ENCODE data around the gene APOC4. TPM values are rescaled to one million over a fixed set of nuclear protein-coding genes. Genes with fewer than 3 reads are reported as not detected.
A peak's percentile ranks its signal among the peaks of the same experiment; 100 is the strongest.
"Not testable (repeated sequence)": the region's sequence is repeated elsewhere in the genome, so short reads cannot be mapped to it uniquely, and the experiment has no call there.

Gene APOC4
- total and polyA plus RNA-seq, 5 experiments from 2014 or later = not detected

GRCh38 chr19:44954649-44955504 is 12.8 kb downstream of the APOC4 start, which contains the start of gene CLPTM1:
Gene CLPTM1, plus strand, starts transcription at chr19:44955380. Its CDS starts 16 bp downstream, at chr19:44955396.
- Mint-ChIP-seq H3K27ac (peak within 1 kb of the TSS; percentile 94 to 99 (median 98)), H3K4me3 (peak within 1 kb of the TSS; percentile 94 to 100 (median 97)), H3K36me3 (peaks cover 0 to 15% (median 0%) of the 10 kb centered on the region in 3 donors), H3K9me3 (no peaks in the 10 kb centered on the region), H3K4me1 (peaks cover 25 to 60% (median 47%) of the 10 kb centered on the region in 4 donors), H3K27me3 (no peaks in the 10 kb centered on the region)
- DNase-seq (peak; percentile 93 to 98 (median 96)), ATAC-seq (peak; percentile 91 to 95)
- POLR2A ChIA-PET = interaction anchor here (0.8 to 2.4 kb wide), 10 partner anchors 11 to 451 kb away, joined by 3 to 16 read pairs (median 4); partner anchors contain the start of genes BLOC1S3, CLASRP, RELB and TOMM40

GRCh38 chr19:44955505-44956439 is 13.7 kb downstream of the APOC4 start:
- H3K9me3 Mint-ChIP-seq = no peaks in the 10 kb centered on the region
- H3K4me3 Mint-ChIP-seq = peak overlapping the region; percentile 89 to 99 (median 96)
- H3K27me3 Mint-ChIP-seq = no peaks in the 10 kb centered on the region
- H3K36me3 Mint-ChIP-seq = peaks cover 0 to 18% (median 0%) of the 10 kb centered on the region in 3 donors
- H3K4me1 Mint-ChIP-seq = peaks cover 33 to 68% (median 56%) of the 10 kb centered on the region in 4 donors
- ATAC-seq (peak; percentile 18 to 22), DNase-seq (no peak)
- POLR2A ChIA-PET = interaction anchor here (0.5 to 2.4 kb wide), 7 partner anchors 13 to 450 kb away, joined by 3 to 16 read pairs (median 4); partner anchors contain the start of genes BLOC1S3, GEMIN7, RELB and TOMM40
- H3K27ac Mint-ChIP-seq = peak overlapping the region; percentile 88 to 99 (median 95)

DNA sequence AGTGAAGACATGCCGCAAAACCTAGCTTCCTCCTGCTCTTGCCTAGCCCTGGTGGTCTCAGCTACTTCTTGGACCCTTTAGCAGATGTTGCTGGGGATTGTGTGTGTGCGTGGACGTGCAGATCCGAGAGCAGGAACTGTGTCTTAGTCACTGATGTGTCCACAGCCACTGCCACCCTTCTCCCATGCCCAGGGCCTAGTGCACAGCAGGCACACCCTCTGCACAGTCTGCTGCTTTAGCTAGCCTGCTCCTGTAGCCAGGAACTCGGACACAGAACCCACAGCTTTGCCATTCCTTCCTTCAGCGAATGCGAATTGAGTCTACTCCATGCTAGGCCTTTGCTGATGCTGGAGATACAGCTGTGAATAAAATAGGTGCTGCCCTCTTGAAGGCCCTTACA is 15.5 kb downstream of the APOC4 start:
- POLR2A ChIA-PET = interaction anchor here (0.5 to 1.2 kb wide), 2 partner anchors 19 to 43 kb away, joined by 4 read pairs; partner anchors contain the start of gene RELB
- peak overlapping the region in 8 of 10 donors; percentile 29 to 98 (median 68) for H3K27ac Mint-ChIP-seq
- H3K4me1 Mint-ChIP-seq = peaks cover 33 to 78% (median 56%) of the 10 kb centered on the region in 4 donors

DNA sequence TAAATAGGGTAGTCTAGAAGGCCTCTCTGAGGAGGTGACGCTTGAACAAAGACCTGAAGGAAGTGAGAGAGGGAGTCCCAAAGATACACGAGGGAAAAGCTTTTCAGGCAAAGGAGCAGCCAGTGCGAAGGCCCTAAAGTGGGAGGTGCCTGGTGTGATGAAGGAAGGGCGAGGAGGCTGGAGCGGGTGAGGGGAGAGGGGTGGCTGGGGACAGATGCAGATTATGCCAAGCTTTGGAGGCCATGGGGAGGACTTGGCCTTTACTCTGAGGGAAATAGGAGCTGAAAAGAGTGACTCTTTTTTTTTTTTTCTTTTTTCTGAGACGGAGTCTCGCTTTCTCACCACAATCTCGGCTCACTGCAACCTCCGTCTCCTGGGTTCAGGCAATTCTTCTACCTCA is 16.1 kb downstream of the APOC4 start:
- peaks cover 33 to 78% (median 56%) of the 10 kb centered on the region in 4 donors for H3K4me1 Mint-ChIP-seq
- H3K36me3 Mint-ChIP-seq = peaks cover 0 to 31% (median 0%) of the 10 kb centered on the region in 3 donors
- peak overlapping the region in 7 of 10 donors; percentile 29 to 60 (median 49) for H3K27ac Mint-ChIP-seq
- no peaks in the 10 kb centered on the region for H3K27me3 Mint-ChIP-seq
- ATAC-seq = no peak
- POLR2A ChIA-PET = interaction anchor here (0.5 to 1.2 kb wide), 2 partner anchors 19 to 43 kb away, joined by 4 read pairs; partner anchors contain the start of gene RELB
- H3K9me3 Mint-ChIP-seq = no peaks in the 10 kb centered on the region
- no peak for DNase-seq
- H3K4me3 Mint-ChIP-seq = peak overlapping the region in 5 of 10 donors; percentile 0 to 97 (median 39)

More for the DNA sequence above, 15.5 kb downstream of the APOC4 start:
- no peak for DNase-seq
- Mint-ChIP-seq H3K4me3 (peak overlapping the region in 7 of 10 donors; percentile 50 to 97 (median 95)), H3K36me3 (peaks cover 0 to 27% (median 0%) of the 10 kb centered on the region in 3 donors), H3K27me3 (no peaks in the 10 kb centered on the region), H3K9me3 (no peaks in the 10 kb centered on the region)
- ATAC-seq = no peak

GRCh38 chr19:44959691-44960090 is 17.7 kb downstream of the APOC4 start:
- ATAC-seq (no peak), DNase-seq (no peak)
- H3K9me3 Mint-ChIP-seq = no peaks in the 10 kb centered on the region
- peak overlapping the region in 2 of 10 donors; percentile 4 to 10 for H3K4me3 Mint-ChIP-seq
- H3K36me3 Mint-ChIP-seq = peaks cover 0 to 44% (median 0%) of the 10 kb centered on the region in 3 donors
- peaks cover 33 to 65% (median 51%) of the 10 kb centered on the region in 4 donors for H3K4me1 Mint-ChIP-seq
- peak overlapping the region in 5 of 10 donors; percentile 15 to 65 (median 41) for H3K27ac Mint-ChIP-seq
- POLR2A ChIA-PET = no interaction called here
- H3K27me3 Mint-ChIP-seq = no peaks in the 10 kb centered on the region

GRCh38 chr19:44960906-44961728 is 19.1 kb downstream of the APOC4 start:
- Mint-ChIP-seq H3K36me3 (peaks cover 0 to 56% (median 0%) of the 10 kb centered on the region in 3 donors), H3K27me3 (no peaks in the 10 kb centered on the region), H3K4me1 (peaks cover 26 to 54% (median 44%) of the 10 kb centered on the region in 4 donors), H3K4me3 (no peak overlapping the region), H3K9me3 (no peaks in the 10 kb centered on the region), H3K27ac (peak overlapping the region in 5 of 10 donors; percentile 20 to 51 (median 46))
- ATAC-seq (peak in 1 of 2 donors; percentile 30), DNase-seq (no peak)
- POLR2A ChIA-PET = no interaction called here

DNA sequence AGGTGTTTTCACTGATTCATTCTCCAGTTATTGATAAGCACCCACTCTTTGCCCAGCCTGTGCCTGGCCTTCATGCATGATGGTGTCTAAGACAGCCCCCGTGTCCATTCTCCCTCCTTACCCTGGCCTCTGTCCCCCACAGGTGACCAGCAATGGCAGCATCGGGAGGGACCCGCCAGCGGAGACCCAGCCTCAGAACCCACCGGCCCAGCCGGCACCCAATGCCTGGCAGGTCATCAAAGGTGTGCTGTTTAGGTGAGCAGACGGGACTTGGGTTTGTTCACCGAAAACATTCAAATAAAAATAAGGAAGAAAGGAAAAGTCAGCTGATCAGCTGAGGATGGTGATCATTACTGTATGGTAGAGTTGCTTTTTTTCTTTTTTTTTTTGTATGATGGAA is 19.8 kb downstream of the APOC4 start:
- Mint-ChIP-seq H3K27me3 (no peaks in the 10 kb centered on the region), H3K4me1 (peaks cover 23 to 47% (median 37%) of the 10 kb centered on the region in 4 donors), H3K36me3 (peaks cover 0 to 61% (median 2%) of the 10 kb centered on the region in 3 donors), H3K27ac (peak overlapping the region in 2 of 10 donors; percentile 37 to 41), H3K9me3 (no peaks in the 10 kb centered on the region), H3K4me3 (no peak overlapping the region)
- ATAC-seq (no peak), DNase-seq (no peak)
- POLR2A ChIA-PET = no interaction called here

- DNase-seq = no peak
- Mint-ChIP-seq H3K4me1 (peaks cover 0 to 5% (median 2%) of the 10 kb centered on the region in 4 donors), H3K27ac (peak overlapping the region in 2 of 10 donors; percentile 9 to 39), H3K27me3 (no peaks in the 10 kb centered on the region), H3K36me3 (peaks cover 0 to 78% (median 6%) of the 10 kb centered on the region in 3 donors), H3K4me3 (no peak overlapping the region), H3K9me3 (no peaks in the 10 kb centered on the region)
- POLR2A ChIA-PET = interaction anchor here (2.1 kb wide), 1 partner anchor 13 kb away, joined by 4 read pairs; the partner anchor contains the start of gene CLPTM1
- no peak for ATAC-seq
Observed at GRCh38 chr19:44968118-44968517, 26.1 kb downstream of the APOC4 start.

- Mint-ChIP-seq H3K27me3 (no peaks in the 10 kb centered on the region), H3K27ac (peak overlapping the region in 1 of 10 donors; percentile 9), H3K36me3 (peaks cover 0 to 78% (median 6%) of the 10 kb centered on the region in 3 donors), H3K9me3 (no peaks in the 10 kb centered on the region), H3K4me1 (peaks cover 0 to 5% (median 4%) of the 10 kb centered on the region in 4 donors), H3K4me3 (no peak overlapping the region)
- DNase-seq (no peak), ATAC-seq (no peak)
- POLR2A ChIA-PET = interaction anchor here (2.1 kb wide), 1 partner anchor 14 kb away, joined by 4 read pairs; the partner anchor contains the start of gene CLPTM1
Observed at GRCh38 chr19:44968670-44969069, 26.6 kb downstream of the APOC4 start.

DNA sequence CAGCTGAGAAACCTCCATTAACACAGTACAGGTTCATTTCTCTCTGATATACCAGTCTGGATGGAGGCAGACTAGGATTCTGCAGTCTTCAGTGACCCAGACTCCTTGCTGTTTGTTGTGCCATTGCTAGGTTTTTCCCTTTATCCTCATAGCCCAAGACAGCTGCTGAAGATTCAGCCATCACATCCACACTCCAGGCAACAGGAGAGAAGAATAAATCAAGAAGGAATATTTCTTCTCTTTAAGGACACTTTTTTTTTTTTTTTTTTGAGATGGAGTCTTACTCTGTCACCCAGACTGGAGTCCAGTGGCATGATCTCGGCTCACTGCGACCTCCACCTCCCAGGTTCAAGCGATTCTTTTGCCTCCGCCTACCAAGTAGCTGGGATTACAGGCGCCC is 27.4 kb downstream of the APOC4 start:
- POLR2A ChIA-PET = interaction anchor here (2.1 kb wide), 1 partner anchor 15 kb away, joined by 4 read pairs; the partner anchor contains the start of gene CLPTM1
- no peak overlapping the region for H3K4me3 Mint-ChIP-seq
- no peak for DNase-seq
- no peak overlapping the region for H3K27ac Mint-ChIP-seq
- no peaks in the 10 kb centered on the region for H3K27me3 Mint-ChIP-seq
- peaks cover 0 to 5% (median 4%) of the 10 kb centered on the region in 4 donors for H3K4me1 Mint-ChIP-seq
- peaks cover 0 to 79% (median 6%) of the 10 kb centered on the region in 3 donors for H3K36me3 Mint-ChIP-seq
- no peaks in the 10 kb centered on the region for H3K9me3 Mint-ChIP-seq
- no peak for ATAC-seq

DNA sequence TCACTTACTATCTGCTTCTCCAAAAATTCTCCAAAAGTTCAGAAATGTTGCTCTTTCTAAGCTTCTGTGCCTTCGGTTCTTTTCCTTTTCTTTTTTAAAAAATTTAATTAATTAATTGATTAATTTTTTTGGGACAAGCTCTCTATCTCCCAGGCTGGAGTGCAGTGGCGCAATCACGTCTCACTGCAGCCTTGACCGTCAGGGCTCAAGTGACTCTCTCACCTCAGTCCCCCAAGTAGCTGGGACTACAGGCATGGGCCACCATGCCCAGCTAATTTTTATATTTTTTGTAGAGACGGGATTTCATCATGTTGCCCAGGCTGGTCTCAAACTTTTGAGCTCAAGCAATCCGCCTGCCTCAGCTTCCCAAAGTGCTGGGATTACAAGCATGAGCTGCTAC is 29.4 kb downstream of the APOC4 start:
- DNase-seq, H3K27me3 Mint-ChIP-seq, H3K4me1 Mint-ChIP-seq, H3K4me3 Mint-ChIP-seq, H3K27ac Mint-ChIP-seq, POLR2A ChIA-PET, H3K9me3 Mint-ChIP-seq, ATAC-seq: not testable (repeated sequence)
- peaks cover 0 to 80% (median 4%) of the 10 kb centered on the region in 3 donors for H3K36me3 Mint-ChIP-seq
